Activated naive CD8-positive, alpha-beta T cell treated with anti-CD3 and anti-CD28 coated beads, Interleukin-2, amount 50 U/mL, for 24 hours (primary cell): ENCODE results near the gene SLC10A7.

Experiments
- ATAC-seq: fragments of 150-1000 bp; cut with Tn5 transposase; one replicate; pipeline ENCODE4 v1.10.0; 2021
- DNase-seq: peaks from one replicate; pipeline ENCODE4 v3.0.0; 2021
- H3K27ac Mint-ChIP-seq: one replicate; pipeline ENCODE4 v1.8.0; 2021; ENCODE audit warnings: mild to moderate bottlenecking, mixed read lengths
- H3K27me3 Mint-ChIP-seq: one replicate; pipeline ENCODE4 v1.8.0; 2021; ENCODE audit warnings: mixed read lengths
- H3K36me3 Mint-ChIP-seq: one replicate; pipeline ENCODE4 v1.8.0; 2021; ENCODE audit warnings: low read depth, mixed read lengths
- H3K4me1 Mint-ChIP-seq: one replicate; pipeline ENCODE4 v1.8.0; 2021; ENCODE audit warnings: mixed read lengths
- H3K4me3 Mint-ChIP-seq: one replicate; pipeline ENCODE4 v1.8.0; 2021; ENCODE audit warnings: mild to moderate bottlenecking, moderate library complexity, mixed read lengths
- H3K9me3 Mint-ChIP-seq: one replicate; pipeline ENCODE4 v1.8.0; 2021; ENCODE audit warnings: mixed read lengths

SLC10A7 gene

DNA sequence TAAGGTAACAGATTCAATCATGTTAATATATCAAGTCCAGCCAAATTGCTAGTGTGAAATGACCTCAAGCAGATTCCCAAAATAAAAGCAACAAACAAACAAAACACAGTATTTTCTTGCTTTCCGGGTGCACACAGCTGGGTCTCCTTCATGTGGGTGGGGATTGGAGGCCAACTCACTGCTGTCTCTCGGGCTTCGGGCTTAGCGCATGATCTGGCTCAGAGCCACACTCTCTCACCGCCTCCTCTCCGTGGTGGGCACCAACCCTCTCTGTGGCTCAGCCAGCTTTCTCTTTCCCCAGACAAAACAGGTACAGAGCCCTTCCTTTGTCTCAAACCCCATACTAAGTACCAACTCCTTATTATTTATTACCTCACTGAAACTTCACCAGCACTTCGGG lies 310.3 kb downstream of the SLC10A7 start:
- Mint-ChIP-seq H3K4me1 (no peaks in the 10 kb centered on the region), H3K9me3 (no peaks in the 10 kb centered on the region), H3K4me3 (no peak overlapping the region), H3K27ac (no peak overlapping the region), H3K36me3 (no peaks in the 10 kb centered on the region), H3K27me3 (peaks cover 2% of the 10 kb centered on the region)
- DNase-seq (no peak), ATAC-seq (no peak)

DNA sequence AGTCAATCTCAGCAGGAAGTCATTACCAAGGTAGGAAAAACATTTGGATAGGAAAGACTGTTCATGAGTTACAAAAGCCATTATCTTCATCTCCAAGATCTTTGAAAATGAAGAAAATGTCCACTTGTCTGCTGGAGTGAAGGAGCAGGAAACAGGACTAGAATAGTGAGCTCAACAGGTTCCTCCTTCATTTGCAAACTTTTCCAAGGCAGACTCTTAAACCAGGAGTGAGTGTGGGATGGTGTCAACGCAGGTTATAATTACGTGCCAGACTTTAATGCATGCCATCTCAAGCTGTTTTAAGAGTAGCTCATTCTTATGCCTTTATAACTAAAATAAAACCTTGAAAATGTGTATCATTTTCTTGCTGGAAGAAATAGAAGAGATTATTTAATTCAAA lies 310.9 kb downstream of the SLC10A7 start:
- Mint-ChIP-seq H3K27me3 (peaks cover 2% of the 10 kb centered on the region), H3K27ac (no peak overlapping the region), H3K9me3 (no peaks in the 10 kb centered on the region), H3K4me3 (no peak overlapping the region), H3K36me3 (no peaks in the 10 kb centered on the region), H3K4me1 (no peaks in the 10 kb centered on the region)
- DNase-seq, result no peak
- ATAC-seq, result no peak

DNA sequence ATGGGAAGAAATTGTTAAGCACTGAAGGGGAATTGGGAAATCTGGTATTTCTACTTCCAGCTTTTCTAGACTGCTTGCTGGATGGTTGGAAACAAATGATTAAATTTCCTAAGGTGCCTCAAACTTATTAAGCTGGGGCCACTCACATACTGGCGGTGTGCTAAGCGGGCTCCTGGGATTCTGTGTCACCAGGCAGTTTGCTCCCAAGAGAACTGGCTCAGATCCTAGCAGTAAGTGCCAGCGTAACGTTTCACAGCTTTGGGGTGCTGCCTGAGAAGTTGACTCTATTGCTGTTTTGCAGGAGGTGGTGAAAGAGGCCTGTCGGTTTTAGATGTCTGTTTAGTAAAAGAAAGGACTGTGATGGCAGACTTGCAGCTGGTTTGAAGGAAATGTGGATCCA lies 314.3 kb downstream of the SLC10A7 start:
- no peak for DNase-seq
- Mint-ChIP-seq H3K9me3 (no peaks in the 10 kb centered on the region), H3K4me3 (no peak overlapping the region), H3K36me3 (peaks cover 8% of the 10 kb centered on the region), H3K4me1 (no peaks in the 10 kb centered on the region), H3K27me3 (peaks cover 2% of the 10 kb centered on the region), H3K27ac (no peak overlapping the region)
- ATAC-seq, result no peak
